Neural cell (in vitro differentiated cells): ENCODE measurements around the gene RAB11FIP5.
"Not testable (repeated sequence)": the region's sequence is repeated elsewhere in the genome, so short reads cannot be mapped to it uniquely, and the experiment has no call there.

Experiments used
- CTCF ChIP-seq: fragments of 450-650 bp; IDR thresholded peaks from 2 replicates; pipeline ENCODE4 v1.5.1; 2014; ENCODE audit warnings: antibody characterized with exemption, mild to moderate bottlenecking, moderate library complexity; ENCODE audit not compliant: poor library complexity, severe bottlenecking
- EZH2 ChIP-seq: fragments of 200-600, 300-800 bp; shearing (Covaris generic), sonication (generic); IDR thresholded peaks from 2 replicates; pipeline ENCODE4 v1.6.1; 2014; ENCODE audit warnings: antibody characterized with exemption, low read length, borderline replicate concordance, mild to moderate bottlenecking; ENCODE audit not compliant: insufficient read depth, poor library complexity, severe bottlenecking
- POLR2AphosphoS5 ChIP-seq: IDR thresholded peaks from 2 replicates; pipeline ENCODE4 v1.6.1; 2012
- RAD21 ChIP-seq: fragments of 450-650 bp; conservative IDR thresholded peaks from 2 replicates; pipeline ENCODE4 v1.6.1; 2014; ENCODE audit warnings: antibody characterized with exemption, mild to moderate bottlenecking, moderate library complexity
- TAF1 ChIP-seq: IDR thresholded peaks from 2 replicates; pipeline ENCODE4 v1.6.1; 2012; ENCODE audit warnings: low read depth

- TF ChIP-seq EZH2, RAD21, CTCF, POLR2AphosphoS5, TAF1: not testable (repeated sequence)
Observed at GRCh38 chr2:73065070-73065469, 47.7 kb downstream of the RAB11FIP5 start.
